GM12801 (cell line): ENCODE data around the gene FAM13A.

Source experiments
- CTCF ChIP-seq: IDR thresholded peaks from one replicate; pipeline ENCODE4 v1.5.1; 2011; ENCODE audit warnings: control low read depth; ENCODE audit not compliant: insufficient read length; ENCODE audit errors: extremely low read depth

Gene FAM13A

GRCh38 chr4:88786011-88786410, 271.0 kb downstream of the FAM13A start:
- TF ChIP-seq CTCF: no peak

- no peak for TF ChIP-seq CTCF
Observed at GRCh38 chr4:88780389-88780788, 276.6 kb downstream of the FAM13A start.

GRCh38 chr4:88779431-88779830, 277.6 kb downstream of the FAM13A start:
- TF ChIP-seq CTCF: no peak

- no peak for TF ChIP-seq CTCF
Observed at GRCh38 chr4:88775529-88775928, 281.5 kb downstream of the FAM13A start.

- no peak for TF ChIP-seq CTCF
Observed at GRCh38 chr4:88775026-88775425, 282.0 kb downstream of the FAM13A start.

- no peak for TF ChIP-seq CTCF
Observed at GRCh38 chr4:88771883-88772450, 285.0 kb downstream of the FAM13A start.

GRCh38 chr4:88765729-88766128, 291.3 kb downstream of the FAM13A start:
- TF ChIP-seq CTCF: no peak
